GM19035 (cell line): ENCODE results near the gene PIK3R1.
A peak's percentile ranks its signal among the peaks of the same experiment; 100 is the strongest.

Experiments used
- ATAC-seq: cut with Tn5 transposase; IDR thresholded peaks from one replicate; pipeline ENCODE4 v1.9.1; 2021; ENCODE audit not compliant: unreplicated experiment

The PIK3R1 gene

DNA sequence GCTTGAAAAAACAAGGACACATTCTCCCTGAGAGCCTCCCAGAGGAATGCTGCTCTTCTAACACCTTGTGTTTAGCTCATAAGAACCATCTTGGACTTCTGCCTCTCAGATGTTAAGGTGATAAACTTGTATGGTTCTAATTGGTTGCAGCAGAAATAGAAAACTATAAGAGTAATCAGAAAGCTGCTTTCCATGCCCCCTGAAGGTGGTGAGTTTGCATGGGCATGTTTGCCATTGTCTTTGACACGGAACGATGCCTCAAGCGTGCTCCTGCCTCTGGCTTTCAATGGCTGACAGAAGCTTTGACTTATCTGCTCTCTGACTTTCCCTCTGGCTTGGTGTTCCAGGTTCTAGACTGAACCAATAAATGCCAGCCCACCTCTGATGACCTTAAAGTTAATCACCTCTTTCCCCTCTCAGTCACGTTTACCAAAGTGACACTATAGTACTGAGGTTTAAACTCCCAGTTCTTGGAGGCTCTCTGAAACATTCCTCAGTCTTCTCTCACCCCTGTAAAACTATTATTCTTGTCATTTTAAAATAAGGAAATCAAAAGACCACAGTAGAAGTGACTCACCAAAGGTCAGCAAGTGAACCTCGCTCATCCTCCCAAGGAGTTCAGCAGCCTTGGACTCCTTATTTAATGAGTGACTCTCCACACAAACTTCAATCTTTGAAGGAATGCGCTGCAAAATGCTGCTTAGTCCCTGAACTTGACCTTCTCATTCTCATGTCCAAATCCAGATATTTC is 103.6 kb downstream of the PIK3R1 start:
- no peak for ATAC-seq

DNA sequence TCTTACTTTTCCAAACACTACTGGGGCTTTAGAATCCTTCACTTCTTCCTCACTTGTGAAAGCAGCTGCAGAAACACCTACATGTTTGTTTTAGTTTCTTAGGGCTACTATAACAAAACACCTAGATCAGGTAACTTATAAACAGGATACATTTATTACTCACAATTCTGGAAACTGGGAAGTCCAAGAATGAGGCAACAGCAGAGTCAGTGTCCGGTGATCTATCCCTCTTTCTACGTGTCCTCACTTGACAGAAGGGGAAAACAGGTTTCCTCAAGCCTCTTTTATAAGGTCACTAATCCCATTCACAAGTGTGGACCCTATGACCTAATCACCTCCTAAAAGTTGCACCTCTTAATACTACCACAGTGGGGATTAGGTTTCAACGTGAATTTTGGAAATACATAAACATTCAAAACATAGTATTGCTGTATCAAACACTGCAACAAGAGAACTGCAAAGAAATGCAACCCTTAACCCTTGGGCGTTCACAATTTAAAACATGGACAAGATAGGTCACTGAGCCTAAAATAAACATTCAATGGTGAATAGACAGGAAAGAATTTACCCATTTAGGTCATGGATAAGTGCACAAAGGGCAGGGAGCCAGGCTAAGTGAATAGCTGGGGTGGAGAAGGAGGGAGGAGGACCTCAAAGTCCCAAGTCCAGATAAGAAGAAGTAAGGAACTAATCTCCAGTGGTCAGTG is 104.3 kb downstream of the PIK3R1 start:
- ATAC-seq = no peak

DNA sequence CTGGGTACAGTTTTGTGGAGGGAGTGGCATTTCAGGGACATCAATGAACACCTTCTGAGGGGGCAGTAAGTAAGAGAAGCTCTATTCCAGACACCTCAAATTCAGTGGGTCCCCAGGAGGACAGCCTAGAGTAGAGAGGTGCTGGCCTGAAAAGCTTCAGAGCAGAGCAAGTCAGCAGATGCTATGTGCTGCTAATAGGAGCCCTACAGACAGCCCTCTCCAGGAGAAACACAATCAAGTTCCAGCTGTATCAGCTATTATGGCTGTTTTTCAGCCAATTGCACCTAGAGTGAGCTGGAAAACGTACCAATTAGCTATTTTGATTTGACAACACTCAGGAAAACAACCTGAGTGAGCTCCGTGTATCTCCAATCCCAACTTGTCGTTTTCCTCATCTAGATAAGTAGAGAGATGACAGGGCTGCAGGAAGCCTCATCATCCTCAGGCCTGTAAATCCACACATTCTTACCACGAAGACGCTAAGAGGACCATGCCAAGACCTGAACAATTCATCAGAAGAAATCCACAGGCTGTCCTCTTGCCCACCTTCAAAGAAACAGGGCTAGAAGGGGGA is 104.9 kb downstream of the PIK3R1 start:
- no peak for ATAC-seq

DNA sequence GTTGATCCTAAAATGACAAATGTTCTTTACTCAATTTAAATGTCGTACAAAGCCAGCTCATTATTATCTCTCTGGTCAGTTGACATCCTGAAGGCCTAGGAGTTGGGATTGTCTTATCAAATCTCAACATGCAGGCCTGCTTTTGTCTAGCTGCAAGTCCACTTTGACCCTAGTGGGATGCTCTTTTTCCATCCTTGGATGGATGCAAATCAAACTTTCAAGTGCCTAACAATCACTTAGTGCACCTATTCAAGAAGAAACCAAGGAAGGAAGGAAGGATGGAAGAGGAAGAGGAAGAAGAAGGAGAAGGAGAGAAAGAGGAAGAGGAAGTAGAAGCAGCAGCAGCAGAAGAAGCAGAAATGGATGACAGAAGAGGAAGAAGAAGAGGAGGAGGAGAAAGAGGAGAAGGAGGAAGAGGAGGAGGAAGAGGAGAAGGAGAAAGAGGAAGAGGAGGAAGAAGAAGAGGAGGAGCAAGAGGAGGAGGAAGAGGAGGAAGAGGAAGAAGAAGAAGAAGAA is 109.6 kb downstream of the PIK3R1 start:
- ATAC-seq = no peak

DNA sequence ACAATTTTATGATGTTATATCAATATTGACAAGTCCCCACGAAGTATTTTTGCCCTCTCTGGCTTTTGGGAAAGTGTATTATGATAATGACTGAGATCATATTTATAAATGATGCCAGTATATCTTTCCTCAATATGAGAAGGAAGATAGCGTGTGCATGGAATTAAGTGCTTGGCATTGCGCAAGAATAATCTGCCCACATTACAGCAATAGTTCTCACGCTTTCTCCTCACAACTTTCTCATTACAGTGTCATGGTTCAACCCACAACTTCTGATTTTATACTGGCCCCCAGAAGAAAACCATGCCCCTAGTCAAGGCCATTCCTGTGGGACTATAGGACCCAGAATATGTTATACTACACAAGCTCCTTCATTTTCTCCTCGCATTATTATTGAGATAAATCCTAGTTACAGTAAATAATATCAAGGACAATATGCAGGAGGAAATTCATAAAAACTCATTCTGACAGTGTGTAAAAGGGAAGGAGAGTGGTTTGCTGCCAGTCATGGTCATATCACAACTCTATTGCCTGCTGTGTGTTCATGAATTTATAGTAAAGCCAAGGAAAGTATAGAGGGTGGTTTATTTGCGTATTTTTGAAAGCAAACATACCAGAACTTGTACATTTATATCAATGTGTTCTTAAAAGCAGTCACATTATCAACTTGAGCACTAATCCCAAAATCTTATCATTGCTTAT is 114.1 kb downstream of the PIK3R1 start:
- no peak for ATAC-seq

DNA sequence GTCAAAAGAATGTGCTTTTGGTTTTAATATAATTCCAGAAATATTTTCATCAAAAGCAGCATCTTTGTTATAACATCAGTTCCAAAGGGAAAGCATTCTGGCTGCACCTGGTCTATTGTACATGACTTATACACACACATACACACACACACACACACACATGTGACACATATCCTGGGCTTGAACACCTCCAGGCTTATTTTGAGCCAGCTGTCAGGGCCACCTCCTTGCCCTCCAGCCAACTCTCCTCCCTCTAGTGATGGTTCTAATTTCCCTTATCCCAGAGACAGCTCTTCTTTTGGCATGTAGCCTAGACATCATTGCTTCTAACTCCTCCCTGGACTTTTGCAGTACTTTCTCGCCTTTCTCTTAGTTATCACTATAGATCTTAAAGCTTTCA is 115.0 kb downstream of the PIK3R1 start:
- no peak for ATAC-seq

DNA sequence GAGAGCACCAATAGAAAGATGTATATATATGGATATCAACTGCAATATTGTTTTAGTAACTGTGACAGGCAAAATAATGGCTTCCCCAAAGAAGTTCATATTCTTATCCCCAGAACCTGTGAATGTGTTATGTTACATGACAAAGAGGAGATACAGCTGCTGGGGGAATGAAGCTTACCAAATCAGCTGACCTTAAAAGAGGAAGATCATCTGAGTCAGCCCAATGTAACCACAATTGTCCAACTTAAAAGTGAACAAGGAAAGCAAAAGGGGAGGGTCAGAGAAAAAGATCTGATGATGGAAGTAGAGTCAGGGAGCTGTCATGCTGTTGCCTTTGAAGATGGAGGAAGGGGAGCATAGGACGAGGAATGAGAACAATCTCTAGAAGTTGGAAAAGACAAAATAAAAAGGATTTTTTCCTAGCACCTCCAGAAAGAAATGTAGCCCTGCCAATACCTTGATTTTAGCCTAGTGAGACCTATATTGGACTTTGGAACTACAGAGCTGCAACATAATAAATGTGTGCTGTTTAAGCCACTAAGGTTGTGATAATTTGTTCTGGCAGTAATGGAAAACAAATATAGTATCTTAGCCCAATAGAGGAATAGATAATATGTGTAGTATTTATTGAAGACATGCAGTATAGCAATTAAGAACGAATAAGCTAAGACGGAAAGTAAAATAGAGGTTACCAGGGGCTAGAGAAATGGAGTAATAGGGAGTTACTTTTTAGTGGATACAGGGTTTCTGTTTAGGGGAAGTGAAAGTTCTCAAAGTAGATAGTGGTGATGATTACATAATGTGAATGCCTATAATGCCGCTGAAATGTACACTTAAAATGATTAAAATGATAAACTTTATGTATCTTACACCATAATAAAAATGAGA is 115.9 kb downstream of the PIK3R1 start:
- no peak for ATAC-seq

DNA sequence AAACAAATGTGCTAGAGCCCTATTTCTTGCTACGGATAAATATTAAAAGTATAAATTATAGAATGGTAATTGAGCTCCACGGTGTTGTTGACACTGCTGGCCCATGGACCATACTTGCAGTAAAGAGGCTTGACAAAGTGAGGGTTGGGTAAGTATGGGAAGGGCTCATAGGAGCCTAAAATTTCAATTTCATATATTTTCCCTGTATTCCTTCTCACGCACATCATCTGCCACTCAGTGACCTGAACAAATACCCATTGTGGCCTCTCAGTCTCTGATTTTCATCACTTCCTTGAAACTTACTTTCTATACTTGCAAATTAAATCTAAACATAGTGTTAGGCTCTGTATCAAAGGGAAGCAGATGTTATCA is 116.5 kb downstream of the PIK3R1 start:
- no peak for ATAC-seq

DNA sequence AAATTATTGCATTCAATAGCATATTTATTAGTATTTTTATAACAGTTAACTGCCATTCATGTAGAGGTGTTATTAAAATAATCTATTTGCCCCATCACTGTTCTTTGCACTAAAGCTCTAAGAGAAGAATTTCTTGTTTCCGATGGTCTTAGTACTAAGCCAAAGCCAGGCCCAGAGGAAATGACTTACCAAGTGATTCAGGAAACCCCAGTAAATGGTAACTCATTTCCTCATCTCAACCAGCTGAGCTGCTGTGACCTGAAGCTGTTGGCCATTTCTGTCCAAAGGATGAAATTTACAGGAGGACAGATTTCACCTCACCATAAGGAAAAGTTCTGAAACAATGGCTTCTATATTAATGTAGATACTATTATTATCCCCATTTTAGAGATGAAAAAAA is 117.0 kb downstream of the PIK3R1 start:
- ATAC-seq = no peak

DNA sequence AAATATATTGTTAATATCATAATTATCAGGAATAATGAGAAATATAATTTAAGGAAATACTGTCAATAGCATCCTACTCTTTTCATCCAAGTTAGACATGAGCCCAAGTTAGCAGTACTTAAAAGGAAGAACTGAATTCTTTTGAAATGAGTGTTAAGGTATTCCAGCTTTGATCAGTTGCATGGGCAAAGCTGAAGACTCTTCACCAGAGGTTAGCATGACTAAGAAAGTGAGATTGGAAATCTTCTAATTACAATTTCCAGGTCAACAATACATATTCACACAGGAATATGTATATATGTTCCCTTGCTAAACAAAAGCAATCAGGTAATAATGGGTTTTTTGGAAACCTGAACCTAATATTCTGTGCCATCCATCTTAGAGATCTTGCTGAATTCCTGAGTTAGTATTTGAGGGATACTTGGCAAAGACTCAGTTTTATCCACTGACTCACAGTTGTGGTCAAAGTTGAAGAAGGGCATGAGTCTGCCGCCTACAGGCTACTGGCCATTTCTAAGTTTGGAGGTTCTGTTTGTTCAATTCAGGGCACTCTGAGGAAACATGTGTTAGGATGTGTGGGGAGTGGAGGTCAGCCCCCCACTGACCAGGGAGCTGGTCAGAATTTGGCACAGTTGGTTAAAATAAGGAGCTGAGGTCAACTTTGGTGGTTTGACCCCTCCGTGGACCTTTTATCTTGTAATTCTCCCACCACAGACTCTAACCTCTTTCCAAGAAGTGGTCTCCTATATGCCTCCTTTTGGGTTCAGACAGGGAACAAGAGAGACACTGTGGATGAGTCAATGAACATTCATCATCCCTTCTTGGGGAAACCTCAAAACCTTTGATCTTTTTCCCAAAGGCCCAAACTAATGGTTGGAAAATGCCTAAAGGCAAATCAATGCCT is 118.3 kb downstream of the PIK3R1 start:
- ATAC-seq = no peak

DNA sequence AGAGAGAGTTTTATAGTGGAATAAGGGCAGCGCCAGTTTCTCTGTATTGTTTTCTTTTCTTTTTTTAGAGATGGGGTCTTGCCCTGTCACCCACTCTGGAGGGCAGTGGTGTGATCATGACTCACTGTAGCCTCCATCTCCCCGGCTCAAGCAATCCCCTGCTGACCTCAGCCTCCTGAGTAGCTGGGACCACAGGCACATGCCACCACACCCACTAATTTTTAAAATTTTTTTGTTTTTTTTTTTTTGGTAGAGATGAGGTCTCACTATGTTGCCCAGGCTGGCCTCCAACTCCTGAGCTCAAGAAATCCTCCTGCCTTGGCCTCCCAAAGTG is 119.0 kb downstream of the PIK3R1 start:
- ATAC-seq = no peak

DNA sequence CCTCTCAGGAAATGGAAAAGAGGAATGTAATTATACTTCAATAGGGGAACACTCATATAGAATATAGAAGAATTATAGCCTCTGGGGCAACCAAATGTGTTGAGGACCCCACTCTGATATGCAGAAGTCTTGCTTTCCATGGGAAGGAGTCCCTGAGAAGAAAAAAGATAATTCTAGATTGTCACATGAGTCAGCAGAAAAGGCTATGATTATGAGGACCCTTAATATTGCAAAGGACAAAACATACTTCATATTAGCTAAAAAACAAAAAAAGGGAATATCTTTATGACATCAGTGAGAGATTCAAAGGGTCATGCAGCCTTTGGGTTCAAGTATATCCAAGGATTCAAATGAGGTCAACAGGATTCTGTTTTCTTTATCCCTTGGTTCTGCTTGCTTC is 119.5 kb downstream of the PIK3R1 start:
- ATAC-seq = no peak

DNA sequence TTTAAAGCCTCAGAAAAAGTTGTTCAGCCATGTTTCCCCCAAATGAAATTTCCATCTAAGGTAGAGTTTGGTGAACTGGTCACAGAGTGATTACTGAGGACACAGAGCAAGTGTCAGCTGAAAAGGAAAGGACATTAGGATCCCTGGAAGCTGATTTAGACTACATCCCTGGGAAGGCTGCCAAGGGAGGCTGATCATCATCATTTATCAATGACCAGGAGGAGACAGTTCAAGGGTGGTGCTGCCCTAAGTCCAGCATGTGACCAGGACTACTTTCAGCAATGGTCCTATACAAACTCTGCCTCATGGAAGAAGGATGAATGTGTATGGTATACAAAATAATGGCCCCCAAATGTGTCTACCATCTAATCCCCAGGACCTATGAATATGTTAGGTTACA is 120.6 kb downstream of the PIK3R1 start:
- no peak for ATAC-seq

DNA sequence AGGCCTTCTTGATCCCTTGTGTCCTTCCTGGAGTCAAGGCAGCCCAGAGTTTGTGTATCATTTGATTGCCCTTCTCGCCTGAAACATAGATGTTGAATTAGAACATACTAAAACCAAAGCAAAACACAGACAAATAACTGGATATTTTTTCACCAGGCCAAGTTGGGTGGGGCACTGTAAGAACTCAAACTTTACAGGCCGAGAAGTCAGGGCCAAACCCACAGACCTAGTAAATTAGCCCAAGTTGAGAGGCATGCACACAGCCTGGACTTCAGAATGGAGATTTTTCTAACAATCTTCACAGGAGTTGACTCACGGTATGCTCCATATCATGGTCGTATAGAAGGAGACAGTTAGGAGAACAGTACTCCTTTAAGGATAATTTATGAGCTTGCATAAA is 121.7 kb downstream of the PIK3R1 start:
- no peak for ATAC-seq

DNA sequence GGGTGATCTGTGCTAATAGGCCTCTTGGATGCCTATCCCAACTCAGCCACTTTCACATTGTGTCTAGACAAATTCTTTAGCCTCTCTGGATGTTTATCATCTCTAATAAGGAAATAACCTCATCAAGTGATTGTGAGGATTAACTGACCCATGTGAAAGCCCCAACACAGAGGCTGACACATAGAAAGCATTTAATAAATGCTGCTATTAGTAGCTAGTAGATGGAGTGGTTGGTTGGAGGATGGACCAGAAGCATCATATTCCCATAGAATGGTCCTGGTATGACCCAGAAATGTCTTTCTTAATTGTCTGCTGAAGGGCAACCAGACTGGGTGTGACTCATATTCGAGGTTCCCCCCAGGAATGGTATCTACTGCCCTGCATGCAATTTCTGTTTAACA is 124.4 kb downstream of the PIK3R1 start:
- ATAC-seq = no peak

DNA sequence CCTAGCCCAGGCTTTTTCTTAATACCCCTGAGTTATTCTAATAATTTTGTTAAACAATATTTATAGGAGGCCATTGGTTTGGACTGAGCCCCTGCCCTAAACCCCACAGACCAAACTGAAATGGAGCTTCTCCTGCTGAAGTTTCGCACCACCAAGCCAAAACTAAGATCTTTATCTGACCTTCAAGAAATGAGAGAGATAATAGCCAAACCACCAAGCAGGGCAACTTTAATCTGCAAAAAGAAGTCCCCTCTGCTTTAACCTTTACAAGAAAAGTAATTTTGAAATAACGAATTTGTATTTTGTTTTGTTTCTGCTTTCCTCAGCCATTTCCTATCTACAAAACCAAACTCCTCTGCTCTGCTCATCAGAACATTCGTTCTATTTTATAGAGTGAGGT is 125.5 kb downstream of the PIK3R1 start:
- ATAC-seq = no peak

DNA sequence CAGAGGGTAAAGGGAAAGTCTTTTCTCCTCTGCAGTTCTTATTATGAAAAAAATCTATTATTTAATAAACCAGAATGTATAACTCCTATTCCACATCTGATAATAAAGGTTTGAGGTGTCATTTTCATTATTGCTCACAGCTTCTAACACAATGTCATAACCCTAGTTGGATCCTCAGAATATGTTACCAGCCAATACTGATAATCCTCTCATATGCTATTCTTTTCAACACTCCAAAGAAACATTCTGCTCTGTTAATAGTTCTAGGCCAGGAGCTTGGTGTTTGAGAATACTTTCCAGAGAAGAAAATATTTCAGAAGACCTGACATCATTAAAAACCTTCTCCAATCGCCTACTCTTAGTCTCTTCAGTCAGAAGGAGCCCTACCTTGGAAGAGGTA is 127.1 kb downstream of the PIK3R1 start:
- ATAC-seq = no peak

DNA sequence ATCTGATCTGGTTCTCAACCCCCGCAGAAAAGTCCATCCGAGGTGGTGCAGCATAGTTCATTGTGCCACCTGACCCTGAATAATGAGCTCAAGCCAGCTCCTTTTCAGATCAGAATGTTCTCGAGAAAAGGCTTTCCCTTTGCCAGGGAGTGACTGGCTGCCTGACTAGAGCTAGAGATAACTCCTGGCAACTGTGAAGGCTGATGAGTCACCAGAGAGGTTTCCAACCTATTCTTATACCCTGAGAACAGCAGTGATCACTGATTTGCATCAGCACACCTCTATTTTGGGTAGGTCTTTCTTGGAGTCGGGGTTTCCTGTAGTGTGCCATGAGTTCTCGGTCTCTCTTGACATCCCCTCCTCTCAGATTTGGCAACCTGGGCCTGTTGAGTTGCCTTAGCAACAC is 127.9 kb downstream of the PIK3R1 start:
- peak; percentile 62 for ATAC-seq

DNA sequence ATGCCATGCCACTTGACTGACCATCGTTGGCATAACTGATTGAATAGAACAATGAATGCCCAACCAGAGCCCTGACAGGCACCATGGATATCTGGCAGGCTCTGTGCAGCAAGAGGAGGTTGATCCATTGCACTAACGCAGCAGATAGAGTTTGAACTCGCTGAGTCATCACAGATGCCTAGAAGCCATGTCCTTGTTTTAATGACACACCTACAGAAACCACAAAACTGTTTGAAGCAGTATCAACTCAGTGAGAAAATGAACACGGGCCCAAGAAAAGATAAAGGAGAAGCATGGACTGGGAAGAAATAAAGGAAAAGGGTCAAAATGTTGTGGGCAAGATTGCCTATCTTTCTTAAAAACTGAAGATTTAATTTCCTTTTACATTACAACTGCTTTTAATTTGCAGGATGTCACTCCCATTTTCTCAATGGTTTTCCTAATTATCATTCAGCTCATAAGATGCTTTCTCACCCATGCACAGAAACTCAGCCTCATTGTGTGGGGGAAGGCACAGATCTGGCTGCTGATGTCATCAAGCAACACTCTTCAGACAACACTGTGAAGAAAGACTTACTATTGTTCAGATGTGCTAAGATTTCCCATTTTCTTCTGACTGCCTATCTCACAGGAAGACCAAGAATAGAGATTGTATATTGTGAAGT is 129.0 kb downstream of the PIK3R1 start:
- ATAC-seq = no peak
